ENCODE data around the gene SPEG. TPM values are rescaled to one million over a fixed set of nuclear protein-coding genes. Genes with fewer than 3 reads are reported as not detected.

Gene SPEG
- total and polyA plus RNA-seq, 2 donors = 1.3 to 19.8 TPM

- Histone ChIP-seq H3K27ac (ENCODE audit: low read depth in 1 of 2, low read length in 1 of 2) (no peak overlapping the region), H3K9me3 (ENCODE audit: control insufficient read depth in 2 of 2, insufficient read depth in 1 of 2, low read length in 1 of 2) (peaks cover 0 to 5% of the 10 kb centered on the region in 2 donors), H3K27me3 (ENCODE audit: control insufficient read depth in 2 of 2, insufficient read depth in 1 of 2, low read length in 1 of 2) (peaks cover 51 to 100% of the 10 kb centered on the region in 2 donors), H3K36me3 (ENCODE audit: control insufficient read depth in 2 of 2, insufficient read depth in 2 of 2, low read length in 1 of 2) (no peaks in the 10 kb centered on the region), H3K4me3 (ENCODE audit: low read length in 2 of 2) (no peak overlapping the region), H3K4me1 (ENCODE audit: control insufficient read depth in 2 of 2, insufficient read depth in 2 of 2, low read length in 2 of 2) (peaks cover 0 to 4% of the 10 kb centered on the region in 2 donors)
- WGBS = 94% methylated on average over 9 of the region's 9 CpGs
- no peak for DNase-seq (ENCODE audit: low read depth in 6 of 9, low spot score in 9 of 9)
Observed at GRCh38 chr2:219519526-219519916, 84.9 kb downstream of the SPEG start.

- no peaks in the 10 kb centered on the region for H3K36me3 ChIP-seq (ENCODE audit: control insufficient read depth in 2 of 2, insufficient read depth in 2 of 2, low read length in 1 of 2)
- no peak overlapping the region for H3K27ac ChIP-seq (ENCODE audit: low read depth in 1 of 2, low read length in 1 of 2)
- DNase-seq (ENCODE audit: low read depth in 6 of 9, low spot score in 9 of 9) = no peak
- H3K4me1 ChIP-seq (ENCODE audit: control insufficient read depth in 2 of 2, insufficient read depth in 2 of 2, low read length in 2 of 2) = no peaks in the 10 kb centered on the region
- peaks cover 0 to 5% of the 10 kb centered on the region in 2 donors for H3K9me3 ChIP-seq (ENCODE audit: control insufficient read depth in 2 of 2, insufficient read depth in 1 of 2, low read length in 1 of 2)
- no peak overlapping the region for H3K4me3 ChIP-seq (ENCODE audit: low read length in 2 of 2)
- 85% methylated on average over 8 of the region's 8 CpGs for WGBS
- H3K27me3 ChIP-seq (ENCODE audit: control insufficient read depth in 2 of 2, insufficient read depth in 1 of 2, low read length in 1 of 2) = peaks cover 51 to 100% of the 10 kb centered on the region in 2 donors
Observed at GRCh38 chr2:219520079-219520478, 85.4 kb downstream of the SPEG start.

GRCh38 chr2:219521066-219521880, 86.6 kb downstream of the SPEG start:
- Histone ChIP-seq H3K9me3 (ENCODE audit: control insufficient read depth in 2 of 2, insufficient read depth in 1 of 2, low read length in 1 of 2) (no peaks in the 10 kb centered on the region), H3K4me3 (ENCODE audit: low read length in 2 of 2) (no peak overlapping the region), H3K4me1 (ENCODE audit: control insufficient read depth in 2 of 2, insufficient read depth in 2 of 2, low read length in 2 of 2) (no peaks in the 10 kb centered on the region), H3K27me3 (ENCODE audit: control insufficient read depth in 2 of 2, insufficient read depth in 1 of 2, low read length in 1 of 2) (peaks cover 53 to 100% of the 10 kb centered on the region in 2 donors), H3K36me3 (ENCODE audit: control insufficient read depth in 2 of 2, insufficient read depth in 2 of 2, low read length in 1 of 2) (no peaks in the 10 kb centered on the region), H3K27ac (ENCODE audit: low read depth in 1 of 2, low read length in 1 of 2) (no peak overlapping the region)
- no peak for DNase-seq (ENCODE audit: low read depth in 6 of 9, low spot score in 9 of 9)
- 15% methylated on average over 14 of the region's 14 CpGs for WGBS

GRCh38 chr2:219522111-219523030, 87.7 kb downstream of the SPEG start:
- no peak for DNase-seq (ENCODE audit: low read depth in 6 of 9, low spot score in 9 of 9)

GRCh38 chr2:219523031-219523671, 88.5 kb downstream of the SPEG start:
- H3K4me1 ChIP-seq (ENCODE audit: control insufficient read depth in 2 of 2, insufficient read depth in 2 of 2, low read length in 2 of 2) = no peaks in the 10 kb centered on the region
- no peak for DNase-seq (ENCODE audit: low read depth in 6 of 9, low spot score in 9 of 9)
- no peaks in the 10 kb centered on the region for H3K9me3 ChIP-seq (ENCODE audit: control insufficient read depth in 2 of 2, insufficient read depth in 1 of 2, low read length in 1 of 2)
- peaks cover 53 to 100% of the 10 kb centered on the region in 2 donors for H3K27me3 ChIP-seq (ENCODE audit: control insufficient read depth in 2 of 2, insufficient read depth in 1 of 2, low read length in 1 of 2)
- H3K4me3 ChIP-seq (ENCODE audit: low read length in 2 of 2) = no peak overlapping the region
- H3K27ac ChIP-seq (ENCODE audit: low read depth in 1 of 2, low read length in 1 of 2) = no peak overlapping the region
- 15% methylated on average over 24 of the region's 24 CpGs for WGBS
- H3K36me3 ChIP-seq (ENCODE audit: control insufficient read depth in 2 of 2, insufficient read depth in 2 of 2, low read length in 1 of 2) = no peaks in the 10 kb centered on the region

More at GRCh38 chr2:219522111-219523030, 87.7 kb downstream of the SPEG start:
- Histone ChIP-seq H3K27me3 (ENCODE audit: control insufficient read depth in 2 of 2, insufficient read depth in 1 of 2, low read length in 1 of 2) (peaks cover 53 to 100% of the 10 kb centered on the region in 2 donors), H3K4me1 (ENCODE audit: control insufficient read depth in 2 of 2, insufficient read depth in 2 of 2, low read length in 2 of 2) (no peaks in the 10 kb centered on the region), H3K4me3 (ENCODE audit: low read length in 2 of 2) (no peak overlapping the region), H3K9me3 (ENCODE audit: control insufficient read depth in 2 of 2, insufficient read depth in 1 of 2, low read length in 1 of 2) (no peaks in the 10 kb centered on the region), H3K36me3 (ENCODE audit: control insufficient read depth in 2 of 2, insufficient read depth in 2 of 2, low read length in 1 of 2) (no peaks in the 10 kb centered on the region), H3K27ac (ENCODE audit: low read depth in 1 of 2, low read length in 1 of 2) (no peak overlapping the region)
- 4% methylated on average over 70 of the region's 70 CpGs for WGBS

GRCh38 chr2:219524817-219525216, 90.2 kb downstream of the SPEG start:
- no peak overlapping the region for H3K4me3 ChIP-seq (ENCODE audit: low read length in 2 of 2)
- DNase-seq (ENCODE audit: low read depth in 6 of 9, low spot score in 9 of 9) = no peak
- H3K27me3 ChIP-seq (ENCODE audit: control insufficient read depth in 2 of 2, insufficient read depth in 1 of 2, low read length in 1 of 2) = peaks cover 54 to 97% of the 10 kb centered on the region in 2 donors
- peaks cover 0 to under 1% of the 10 kb centered on the region in 2 donors for H3K9me3 ChIP-seq (ENCODE audit: control insufficient read depth in 2 of 2, insufficient read depth in 1 of 2, low read length in 1 of 2)
- H3K36me3 ChIP-seq (ENCODE audit: control insufficient read depth in 2 of 2, insufficient read depth in 2 of 2, low read length in 1 of 2) = no peaks in the 10 kb centered on the region
- H3K4me1 ChIP-seq (ENCODE audit: control insufficient read depth in 2 of 2, insufficient read depth in 2 of 2, low read length in 2 of 2) = no peaks in the 10 kb centered on the region
- WGBS = 99% methylated on average over 2 of the region's 2 CpGs
- H3K27ac ChIP-seq (ENCODE audit: low read depth in 1 of 2, low read length in 1 of 2) = no peak overlapping the region

GRCh38 chr2:219525533-219526232, 91.0 kb downstream of the SPEG start:
- peaks cover 0 to 6% of the 10 kb centered on the region in 2 donors for H3K9me3 ChIP-seq (ENCODE audit: control insufficient read depth in 2 of 2, insufficient read depth in 1 of 2, low read length in 1 of 2)
- H3K4me1 ChIP-seq (ENCODE audit: control insufficient read depth in 2 of 2, insufficient read depth in 2 of 2, low read length in 2 of 2) = no peaks in the 10 kb centered on the region
- no peak overlapping the region for H3K4me3 ChIP-seq (ENCODE audit: low read length in 2 of 2)
- H3K27ac ChIP-seq (ENCODE audit: low read depth in 1 of 2, low read length in 1 of 2) = no peak overlapping the region
- 49% methylated on average over 9 of the region's 9 CpGs for WGBS
- no peaks in the 10 kb centered on the region for H3K36me3 ChIP-seq (ENCODE audit: control insufficient read depth in 2 of 2, insufficient read depth in 2 of 2, low read length in 1 of 2)
- H3K27me3 ChIP-seq (ENCODE audit: control insufficient read depth in 2 of 2, insufficient read depth in 1 of 2, low read length in 1 of 2) = peaks cover 49 to 97% of the 10 kb centered on the region in 2 donors
- no peak for DNase-seq (ENCODE audit: low read depth in 6 of 9, low spot score in 9 of 9)

GRCh38 chr2:219526320-219527075, 91.9 kb downstream of the SPEG start:
- H3K4me1 ChIP-seq (ENCODE audit: control insufficient read depth in 2 of 2, insufficient read depth in 2 of 2, low read length in 2 of 2) = no peaks in the 10 kb centered on the region
- no peak for DNase-seq (ENCODE audit: low read depth in 6 of 9, low spot score in 9 of 9)
- H3K9me3 ChIP-seq (ENCODE audit: control insufficient read depth in 2 of 2, insufficient read depth in 1 of 2, low read length in 1 of 2) = peaks cover 0 to 6% of the 10 kb centered on the region in 2 donors
- H3K27ac ChIP-seq (ENCODE audit: low read depth in 1 of 2, low read length in 1 of 2) = no peak overlapping the region
- no peaks in the 10 kb centered on the region for H3K36me3 ChIP-seq (ENCODE audit: control insufficient read depth in 2 of 2, insufficient read depth in 2 of 2, low read length in 1 of 2)
- H3K27me3 ChIP-seq (ENCODE audit: control insufficient read depth in 2 of 2, insufficient read depth in 1 of 2, low read length in 1 of 2) = peaks cover 45 to 97% of the 10 kb centered on the region in 2 donors
- no peak overlapping the region for H3K4me3 ChIP-seq (ENCODE audit: low read length in 2 of 2)
- 55% methylated on average over 11 of the region's 11 CpGs for WGBS
